Activated CD8-positive, alpha-beta memory T cell treated with anti-CD3 and anti-CD28 coated beads, Interleukin-2, amount 10 ng/mL, durations not matched to agents 7 days and 5 days (primary cell): ENCODE data around the gene GMPPA. TPM values are rescaled to one million over a fixed set of nuclear protein-coding genes. Genes with fewer than 3 reads are reported as not detected.

Experiments used
- microRNA-seq: library from miRNA; unstranded; fragments of <30 nt; microRNA quantifications from one replicate; pipeline ENCODE4 v1.2.0, GENCODE V29; 2022
- total RNA-seq, 2 experiments: library from RNA; stranded (reverse); gene quantifications; one replicate each; pipeline ENCODE4 v1.2.3, GENCODE V29; 2021

Gene GMPPA
- total RNA-seq, 2 experiments from 2014 or later = 36.5 to 42.6 TPM

Small RNAs within 50 kb of the gene (microRNA-seq; reads per million reads assigned to microRNA genes)
- not detected for gene MIR3132

Other genes with a start within 250 kb of the GMPPA start
- not detected for gene TUBA4B, start 245.6 kb upstream of the GMPPA start, total RNA-seq
- 100 to 1,000 TPM; 244 to 337 TPM for gene TUBA4A, start 245.0 kb upstream of the GMPPA start, total RNA-seq
- gene DNAJB2, start 219.5 kb upstream of the GMPPA start, total RNA-seq = 10 to 100 TPM; 48.2 to 49.0 TPM
- under 1 TPM in 1 of 2 experiments, not detected in 1; 0.28 TPM for gene PTPRN, start 189.5 kb upstream of the GMPPA start, total RNA-seq
- not detected for gene RESP18, start 166.1 kb upstream of the GMPPA start, total RNA-seq
- gene DNPEP, start 111.0 kb upstream of the GMPPA start, total RNA-seq = 10 to 100 TPM; 60.3 to 64.8 TPM
- gene DES, start 80.5 kb upstream of the GMPPA start, total RNA-seq = not detected
- gene SPEG, start 64.0 kb upstream of the GMPPA start, total RNA-seq = 1 to 10 TPM in 1 of 2 experiments, under 1 TPM in 1; 0.52 to 1.3 TPM
- gene ASIC4, start 15.6 kb downstream of the GMPPA start, total RNA-seq = under 1 TPM in 1 of 2 experiments, not detected in 1; 0.09 TPM
- 10 to 100 TPM; 14.2 to 24.4 TPM for gene CHPF, start 44.9 kb downstream of the GMPPA start, total RNA-seq
- 1 to 10 TPM; 1.8 to 2.8 TPM for gene TMEM198, start 45.1 kb downstream of the GMPPA start, total RNA-seq
- under 1 TPM in 1 of 2 experiments, not detected in 1; 0.16 TPM for gene OBSL1, start 72.6 kb downstream of the GMPPA start, total RNA-seq
- not detected for gene INHA, start 73.4 kb downstream of the GMPPA start, total RNA-seq
- gene STK11IP, start 99.0 kb downstream of the GMPPA start, total RNA-seq = 10 to 100 TPM; 27.7 to 30.8 TPM
- gene SLC4A3, start 128.7 kb downstream of the GMPPA start, total RNA-seq = not detected